T-cell (primary cell): Measurements from ENCODE around the gene NEMP1. TPM values are rescaled to one million over a fixed set of nuclear protein-coding genes. Genes with fewer than 3 reads are reported as not detected.
"Not testable (repeated sequence)": the region's sequence is repeated elsewhere in the genome, so short reads cannot be mapped to it uniquely, and the experiment has no call there.

Source experiments
- ATAC-seq, 4 experiments: fragments of 200-7000 bp in 3 of 4; fragments of 150-1000 bp in 1 of 4; cut with Tn5 transposase; replicated peaks in 1 of 4; 1 replicate in 3 of 4; 2 replicates in 1 of 4; pipeline ENCODE4 v1.10.0; 2021; ENCODE audit warnings: moderate library complexity in 3 of 4, mild to moderate bottlenecking in 2 of 4, moderate number of reproducible peaks in 1 of 4
- CTCF ChIA-PET, 2 donors: fragments of 300-600 bp; sonication (Branson Sonifier 250); formaldehyde crosslinking; loops; one replicate each; lab custom pipeline; 2022; ENCODE audit warnings: antibody characterized with exemption in 2 of 2; lab: Charles Lee
- POLR2A ChIA-PET, 2 donors: fragments of 300-600 bp; sonication (Branson Sonifier 250); formaldehyde crosslinking; loops; one replicate each; lab custom pipeline; 2022; ENCODE audit warnings: antibody characterized with exemption in 2 of 2; lab: Charles Lee
- DNase-seq, 35 experiments: peaks; one replicate each; pipeline versions ENCODE4 v3.0.0 to v3.0.0-alpha.2; 2013 to 2023
- H3K27ac ChIP-seq: one replicate; pipeline ENCODE4 v1.5.1; 2013; ENCODE audit warnings: low read length
- H3K27me3 ChIP-seq, 2 experiments: replicated peaks in 1 of 2; 1 replicate in 1 of 2; 2 replicates in 1 of 2; pipeline versions ENCODE4 v1.6.1 to v1.7.0; 2013; ENCODE audit warnings: low read length in 1 of 2, mixed read lengths in 1 of 2; ENCODE audit not compliant: control insufficient read depth in 2 of 2, insufficient read depth in 2 of 2; ENCODE audit errors: extremely low read depth in 1 of 2
- H3K36me3 ChIP-seq, 2 donors: 1 replicate in 1 of 2; 2 replicates in 1 of 2; pipeline versions ENCODE4 v1.6.1 to v1.7.0; 2013; ENCODE audit warnings: low read length in 1 of 2; ENCODE audit not compliant: control insufficient read depth in 2 of 2, insufficient read depth in 1 of 2; ENCODE audit errors: extremely low read depth in 1 of 2
- H3K4me1 ChIP-seq, 2 experiments: 1 replicate in 1 of 2; 2 replicates in 1 of 2; pipeline versions ENCODE4 v1.6.1 to v1.7.0; 2013; ENCODE audit warnings: low read length in 2 of 2, mixed read lengths in 1 of 2; ENCODE audit not compliant: insufficient read depth in 2 of 2, control insufficient read depth in 1 of 2; ENCODE audit errors: extremely low read depth in 1 of 2
- H3K4me3 ChIP-seq, 2 donors: 1 replicate in 1 of 2; 2 replicates in 1 of 2; pipeline versions ENCODE4 v1.5.1 to v1.7.0; 2013; ENCODE audit warnings: mild to moderate bottlenecking in 2 of 2, low read length in 1 of 2, moderate library complexity in 1 of 2; ENCODE audit not compliant: control insufficient read depth in 1 of 2; ENCODE audit errors: extremely low read depth in 1 of 2
- H3K9me3 ChIP-seq: 2 replicates; pipeline ENCODE4 v1.7.0; 2013
- H3K27ac Mint-ChIP-seq, 2 donors: one replicate each; pipeline ENCODE4 v1.8.0; 2020 to 2021; ENCODE audit warnings: mild to moderate bottlenecking in 2 of 2, mixed read lengths in 2 of 2
- H3K27me3 Mint-ChIP-seq, 2 donors: one replicate each; pipeline ENCODE4 v1.8.0; 2021 to 2022; ENCODE audit warnings: mixed read lengths in 2 of 2
- H3K36me3 Mint-ChIP-seq: one replicate; pipeline ENCODE4 v1.8.0; 2021; ENCODE audit warnings: mixed read lengths
- H3K4me1 Mint-ChIP-seq, 3 donors: one replicate each; pipeline ENCODE4 v1.8.0; 2020 to 2022; ENCODE audit warnings: mixed read lengths in 3 of 3, mild to moderate bottlenecking in 1 of 3
- H3K4me3 Mint-ChIP-seq, 3 donors: one replicate each; pipeline ENCODE4 v1.8.0; 2020 to 2022; ENCODE audit warnings: mild to moderate bottlenecking in 3 of 3, mixed read lengths in 3 of 3, moderate library complexity in 3 of 3
- H3K9me3 Mint-ChIP-seq, 3 donors: one replicate each; pipeline ENCODE4 v1.8.0; 2020 to 2022; ENCODE audit warnings: mixed read lengths in 3 of 3
- WGBS: methylation state at CpG from one replicate; pipeline ENCODE4 v1.1.5; 2013; ENCODE audit warnings: missing lambda C conversion rate; ENCODE audit not compliant: insufficient coverage; 5-methylcytosine and 5-hydroxymethylcytosine counted together
- total RNA-seq, 35 experiments: library from RNA in 6 of 35; stranded (reverse) in 6 of 35; fragments of 120-200 nt in 1 of 35; gene quantifications; one replicate each; pipeline versions ENCODE4 v1.2.1 to v1.2.4 and lab custom pipeline; 2013 to 2026

NEMP1 gene
- total RNA-seq, 5 donors from 2014 or later (not counting 1 experiment from before 2014, with no cell fraction given) = 10.7 to 26.1 (median 19.9) TPM

DNA sequence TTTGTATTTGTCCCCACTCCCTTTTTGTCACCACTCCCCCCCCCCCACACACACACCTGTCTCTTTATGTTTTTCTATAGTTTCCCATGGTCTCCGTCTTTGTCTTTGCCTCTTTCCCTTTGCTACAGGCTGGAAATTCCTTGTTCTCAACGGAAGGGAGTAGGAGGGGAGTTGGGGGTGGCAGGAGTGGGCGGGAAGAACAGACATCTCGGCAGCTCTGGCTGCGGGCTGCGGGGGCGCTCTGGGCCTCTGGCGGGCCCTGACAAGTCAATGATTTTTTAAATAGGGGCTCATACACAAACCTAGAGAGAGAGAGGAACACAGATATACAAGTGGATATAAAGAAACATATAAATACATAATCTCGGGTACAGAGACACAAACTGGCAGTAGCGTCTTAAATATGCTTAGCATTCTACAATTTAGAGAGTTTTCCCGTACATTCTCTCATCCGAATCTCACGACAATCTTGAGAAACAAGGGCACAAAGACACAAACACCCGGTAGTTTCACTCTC is 8.0 kb upstream of the NEMP1 start:
- H3K27ac ChIP-seq = peak overlapping the region; percentile 95
- peaks cover 16 to 46% of the 10 kb centered on the region in 2 experiments for H3K4me1 ChIP-seq
- Mint-ChIP-seq H3K36me3 (no peaks in the 10 kb centered on the region), H3K27ac (peak overlapping the region; percentile 94 to 97), H3K9me3 (no peaks in the 10 kb centered on the region), H3K4me1 (peaks cover 37 to 48% (median 44%) of the 10 kb centered on the region in 3 donors), H3K4me3 (peak overlapping the region; percentile 85 to 87 (median 85)), H3K27me3 (no peaks in the 10 kb centered on the region)
- peak in 23 of 35 experiments; percentile 26 to 66 (median 37) for DNase-seq
- no peaks in the 10 kb centered on the region for H3K27me3 ChIP-seq
- H3K36me3 ChIP-seq = peaks cover 0 to 5% of the 10 kb centered on the region in 2 donors
- H3K4me3 ChIP-seq = peak overlapping the region; percentile 95 to 97
- POLR2A ChIA-PET = interaction anchor here in 1 of 2 donors (0.6 to 0.7 kb wide), 2 partner anchors 13 to 32 kb away, joined by 4 read pairs; no protein-coding TSS in a partner anchor
- peak in 1 of 4 experiments; percentile 7 for ATAC-seq
- 0% methylated on average over 6 of the region's 14 CpGs for WGBS
- CTCF ChIA-PET = interaction anchor here in 1 of 2 donors (1.1 to 2.3 kb wide), 2 partner anchors 21 to 25 kb away, joined by 3 to 15 read pairs; partner anchors contain the start of gene STAT6
- H3K9me3 ChIP-seq = no peaks in the 10 kb centered on the region

DNA sequence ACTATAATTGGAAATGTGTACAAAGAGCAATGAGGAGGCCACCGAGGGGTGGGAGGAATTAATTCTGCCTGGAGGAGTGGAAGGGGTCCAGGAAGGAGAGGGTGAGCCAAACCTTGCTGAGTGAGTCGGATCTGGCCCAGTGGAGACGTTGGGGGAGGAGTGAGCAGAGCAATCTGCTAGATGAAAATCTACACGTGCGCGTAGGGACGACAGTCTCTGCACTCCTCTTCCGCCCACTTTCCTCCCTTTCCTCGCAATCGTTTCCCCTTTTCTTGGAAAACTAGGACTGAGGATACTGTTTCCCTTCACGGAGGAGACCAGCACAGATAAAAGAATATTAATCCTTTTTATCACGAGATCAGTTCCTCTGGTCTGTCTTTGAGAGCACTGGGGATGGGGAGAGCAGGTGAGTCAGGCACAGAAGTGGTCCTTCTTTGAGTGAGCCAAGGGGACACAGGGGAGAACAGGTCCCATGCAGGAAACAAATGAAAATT is 7.5 kb upstream of the NEMP1 start:
- DNase-seq (peak in 1 of 35 experiments; percentile 40), ATAC-seq (no peak)
- Histone ChIP-seq H3K27ac (peak overlapping the region; percentile 95), H3K4me3 (peak overlapping the region; percentile 95 to 97), H3K9me3 (no peaks in the 10 kb centered on the region), H3K4me1 (peaks cover 16 to 41% of the 10 kb centered on the region in 2 experiments), H3K36me3 (no peaks in the 10 kb centered on the region), H3K27me3 (no peaks in the 10 kb centered on the region)
- Mint-ChIP-seq H3K36me3 (no peaks in the 10 kb centered on the region), H3K27me3 (no peaks in the 10 kb centered on the region), H3K4me3 (peak overlapping the region; percentile 85 to 87 (median 85)), H3K9me3 (no peaks in the 10 kb centered on the region), H3K4me1 (peaks cover 34 to 43% (median 41%) of the 10 kb centered on the region in 3 donors), H3K27ac (peak overlapping the region; percentile 94 to 97)
- 0% methylated on average over 1 of the region's 12 CpGs for WGBS
- ChIA-PET POLR2A (no interaction called here), CTCF (interaction anchor here in 1 of 2 donors (1.1 to 2.3 kb wide), 2 partner anchors 21 to 26 kb away, joined by 3 to 15 read pairs; partner anchors contain the start of gene STAT6)

DNA sequence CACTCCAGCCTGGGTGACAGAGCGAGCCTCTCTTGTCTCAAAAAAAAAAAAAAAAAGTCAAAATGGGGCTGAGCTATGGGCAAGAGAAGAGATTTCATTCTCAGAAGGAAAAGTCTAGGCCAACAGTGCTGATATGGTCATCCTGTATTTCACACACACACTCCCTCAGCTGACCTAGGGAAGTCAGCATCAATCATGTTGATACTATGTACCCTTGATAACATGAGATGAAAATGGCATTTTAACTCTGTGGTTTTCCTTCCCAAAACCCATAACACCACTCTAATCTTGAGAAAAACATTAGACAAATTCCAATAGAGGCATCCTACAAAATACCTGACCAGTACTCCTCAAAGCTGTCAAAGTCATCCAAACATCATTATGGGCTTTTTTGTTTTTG is 2.3 kb upstream of the NEMP1 start:
- Histone ChIP-seq H3K9me3 (no peaks in the 10 kb centered on the region), H3K4me1 (peaks cover 13 to 24% of the 10 kb centered on the region in 2 experiments), H3K27me3 (no peaks in the 10 kb centered on the region), H3K27ac (no peak overlapping the region), H3K36me3 (no peaks in the 10 kb centered on the region), H3K4me3 (no peak overlapping the region)
- no peaks in the 10 kb centered on the region for H3K9me3 Mint-ChIP-seq
- H3K4me1 Mint-ChIP-seq = peaks cover 27 to 43% (median 31%) of the 10 kb centered on the region in 3 donors
- DNase-seq = no peak
- ChIA-PET POLR2A (no interaction called here), CTCF (interaction anchor here (0.6 to 0.8 kb wide), 4 partner anchors 11 to 472 kb away, joined by 3 to 6 read pairs (median 4); no protein-coding TSS in a partner anchor)
- no peak overlapping the region for H3K4me3 Mint-ChIP-seq
- peak overlapping the region in 1 of 2 donors; percentile 52 for H3K27ac Mint-ChIP-seq
- H3K27me3 Mint-ChIP-seq = no peaks in the 10 kb centered on the region
- no peaks in the 10 kb centered on the region for H3K36me3 Mint-ChIP-seq
- no CpG with 5 or more reads among the region's 1 CpG for WGBS
- no peak for ATAC-seq

DNA sequence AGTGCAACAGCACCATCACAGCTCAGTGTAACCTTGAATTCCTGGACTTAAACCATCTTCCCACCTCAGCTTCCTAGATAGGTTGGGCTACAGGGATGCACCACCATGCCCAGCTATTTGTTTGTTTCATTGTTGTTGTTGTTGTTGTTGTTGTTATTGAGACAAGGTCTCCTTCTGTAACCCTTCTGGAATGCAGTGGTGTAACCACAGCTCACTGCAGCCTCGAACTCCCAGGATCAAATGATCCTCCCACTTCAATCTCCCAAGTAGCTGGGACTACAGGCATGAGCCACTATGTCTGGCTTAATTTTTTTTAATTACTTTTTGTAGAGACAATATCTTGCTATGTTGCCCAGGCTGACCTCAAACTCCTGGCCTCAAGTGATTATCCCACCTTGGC is 1.2 kb upstream of the NEMP1 start:
- Histone ChIP-seq H3K4me1 (peaks cover 9 to 21% of the 10 kb centered on the region in 2 experiments), H3K36me3 (no peaks in the 10 kb centered on the region), H3K27me3 (no peaks in the 10 kb centered on the region), H3K4me3 (no peak overlapping the region), H3K27ac (peak overlapping the region; percentile 53), H3K9me3 (no peaks in the 10 kb centered on the region)
- ATAC-seq (no peak), DNase-seq (no peak)
- CTCF ChIA-PET = interaction anchor here in 1 of 2 donors (0.7 to 2.1 kb wide), 10 partner anchors 9 to 443 kb away, joined by 3 to 52 read pairs (median 5); partner anchors contain the start of genes NAB2 and STAT6
- no peaks in the 10 kb centered on the region for H3K36me3 Mint-ChIP-seq
- no CpG with 5 or more reads among the region's 1 CpG for WGBS
- no peaks in the 10 kb centered on the region for H3K9me3 Mint-ChIP-seq
- no peak overlapping the region for H3K4me3 Mint-ChIP-seq
- POLR2A ChIA-PET = interaction anchor here (0.7 to 1.5 kb wide), 5 partner anchors 8 to 434 kb away, joined by 3 to 11 read pairs (median 5); partner anchors contain the start of genes ATP5F1B (in 1 of the 2) and STAT6 (in 1 of the 2)
- H3K27me3 Mint-ChIP-seq = no peaks in the 10 kb centered on the region
- H3K27ac Mint-ChIP-seq = peak overlapping the region; percentile 92 to 94
- H3K4me1 Mint-ChIP-seq = peaks cover 19 to 34% (median 22%) of the 10 kb centered on the region in 3 donors

DNA sequence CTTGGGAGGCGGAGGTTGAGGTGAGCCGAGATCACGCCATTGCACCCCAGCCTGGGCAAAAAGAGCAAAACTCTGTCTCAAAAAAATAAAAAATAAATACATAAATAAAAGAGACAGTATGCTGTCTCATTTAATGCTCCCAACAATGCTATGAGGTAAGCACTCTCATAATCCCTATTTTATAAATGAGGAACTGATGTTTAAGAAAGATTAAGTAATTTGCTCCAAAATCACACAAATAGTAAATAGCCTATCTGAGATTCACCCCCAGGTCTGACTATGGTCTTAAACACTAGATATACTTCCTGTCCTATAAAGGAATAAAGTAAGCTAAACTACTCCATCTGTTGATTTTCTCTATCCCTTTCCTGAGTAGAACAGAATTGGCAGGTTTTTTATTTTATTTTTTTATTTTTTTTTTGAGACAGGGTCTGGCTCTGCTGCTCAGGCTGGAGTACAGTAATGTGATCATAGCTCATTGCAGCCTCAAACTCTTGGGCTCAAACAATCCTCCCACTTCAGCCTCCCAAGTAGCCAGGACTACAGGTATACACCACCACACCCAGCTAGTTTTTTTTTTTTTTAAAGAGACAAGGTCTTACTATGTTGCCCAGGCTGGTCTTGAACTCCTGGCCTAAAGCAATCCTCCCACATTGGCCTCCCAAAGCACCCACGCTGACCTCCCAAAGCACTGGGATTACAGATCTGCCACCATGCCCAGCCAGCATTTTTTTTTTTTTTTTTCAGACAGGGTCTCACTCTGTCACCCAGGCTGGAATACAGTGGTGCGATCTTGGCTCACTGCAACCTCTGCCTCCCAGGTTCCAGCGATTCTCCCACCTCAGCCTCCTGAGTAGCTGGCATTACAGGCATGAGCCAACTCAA is 4.8 kb downstream of the NEMP1 start:
- peaks cover 25 to 39% (median 26%) of the 10 kb centered on the region in 3 donors for H3K4me1 Mint-ChIP-seq
- ChIA-PET CTCF (interaction anchor here in 1 of 2 donors (0.6 to 6.9 kb wide), 7 partner anchors 8 to 686 kb away, joined by 3 to 201 read pairs (median 4); partner anchors contain the start of gene STAT6), POLR2A (interaction anchor here (0.6 to 0.7 kb wide), 3 partner anchors 13 to 1876 kb away, joined by 4 to 5 read pairs (median 4); partner anchors contain the start of gene STAT6 (in 1 of the 2))
- not testable (repeated sequence) for DNase-seq, H3K27ac ChIP-seq, H3K27me3 ChIP-seq, H3K27me3 Mint-ChIP-seq, H3K4me3 ChIP-seq, H3K4me3 Mint-ChIP-seq, H3K9me3 ChIP-seq, ATAC-seq, H3K9me3 Mint-ChIP-seq
- WGBS = 100% methylated on average over 1 of the region's 6 CpGs
- peaks cover 22% of the 10 kb centered on the region for H3K36me3 Mint-ChIP-seq
- H3K27ac Mint-ChIP-seq = peak overlapping the region; percentile 31 to 64
- Histone ChIP-seq H3K36me3 (peaks cover 0 to 20% of the 10 kb centered on the region in 2 donors), H3K4me1 (peaks cover 11 to 18% of the 10 kb centered on the region in 2 experiments)
